GM21723 (cell line): ENCODE data around the gene PPP2R3C.
"Not testable (repeated sequence)": the region's sequence is repeated elsewhere in the genome, so short reads cannot be mapped to it uniquely, and the experiment has no call there.

Experiments
- ATAC-seq: cut with Tn5 transposase; IDR thresholded peaks from one replicate; pipeline ENCODE4 v1.9.1; 2021; ENCODE audit warnings: mild to moderate bottlenecking, moderate library complexity; ENCODE audit not compliant: unreplicated experiment

PPP2R3C gene

DNA sequence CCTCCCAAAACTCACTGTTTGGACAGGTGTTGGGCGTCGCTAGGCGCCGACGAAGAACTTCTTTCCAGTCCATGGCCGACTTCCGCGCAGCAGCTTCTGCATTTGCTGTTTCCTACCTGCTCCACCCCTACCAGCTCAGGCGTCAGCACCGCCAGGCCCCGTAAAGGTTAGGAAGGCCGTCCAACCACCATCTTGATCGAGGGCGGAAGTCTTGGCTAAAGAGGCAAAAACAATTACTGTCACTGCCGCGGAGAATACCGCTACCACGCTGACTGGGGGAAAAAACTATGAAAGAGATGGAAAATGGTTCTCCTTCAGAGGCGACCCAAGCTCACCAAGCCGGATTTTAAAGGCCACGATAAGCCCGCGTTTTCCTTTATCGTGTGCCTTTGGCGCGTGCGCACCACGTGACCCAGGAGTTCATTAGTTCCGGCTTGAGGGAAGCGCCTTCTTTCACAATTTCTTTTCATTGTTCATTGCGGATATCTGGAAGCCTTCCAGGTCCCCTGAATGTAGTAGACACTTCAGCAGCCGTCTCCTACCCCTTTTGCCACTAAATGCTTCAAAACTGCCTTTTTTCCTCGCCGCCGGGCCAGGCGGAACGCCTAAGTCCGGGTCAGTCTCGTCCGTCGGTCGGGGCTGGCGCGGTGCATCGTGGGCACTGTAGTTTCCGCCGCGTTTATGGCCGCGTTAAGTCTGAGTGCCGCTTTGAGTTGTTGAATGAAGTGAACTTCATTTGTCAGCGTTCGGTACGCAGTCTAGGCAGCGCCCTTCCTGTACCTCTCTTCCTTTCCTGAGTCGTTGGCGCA is at the start of gene PPP2R3C, which contains the start of gene PRORP:
PPP2R3C (minus strand) TSS at position 104 of the 809 bp plus-strand sequence; CDS start at position 73, 31 bp downstream.
PRORP (plus strand) TSS at position 666 of the 809 bp plus-strand sequence. CDS start 694 bp downstream, outside the sequence.
- ATAC-seq: peak; percentile 87

DNA sequence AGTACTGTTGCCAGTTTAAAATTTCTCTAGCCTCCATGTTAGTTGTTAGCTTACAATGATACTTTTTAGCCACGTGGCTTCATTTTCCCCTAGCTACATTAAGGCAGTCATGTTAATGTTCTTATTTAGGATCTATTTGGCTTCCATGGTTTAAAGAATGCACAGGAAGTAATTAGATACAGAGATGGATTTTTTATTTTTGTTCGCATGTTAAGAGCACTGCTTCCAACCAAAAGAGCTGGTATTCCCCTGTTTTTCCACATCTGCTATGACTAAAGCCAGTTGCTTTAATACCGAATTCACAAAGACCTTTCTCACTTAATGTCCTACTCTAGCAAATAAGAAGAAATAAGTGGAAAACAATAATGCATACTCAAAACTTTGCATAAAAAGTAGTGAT is 45.7 kb upstream of the PPP2R3C start:
- ATAC-seq: no peak

DNA sequence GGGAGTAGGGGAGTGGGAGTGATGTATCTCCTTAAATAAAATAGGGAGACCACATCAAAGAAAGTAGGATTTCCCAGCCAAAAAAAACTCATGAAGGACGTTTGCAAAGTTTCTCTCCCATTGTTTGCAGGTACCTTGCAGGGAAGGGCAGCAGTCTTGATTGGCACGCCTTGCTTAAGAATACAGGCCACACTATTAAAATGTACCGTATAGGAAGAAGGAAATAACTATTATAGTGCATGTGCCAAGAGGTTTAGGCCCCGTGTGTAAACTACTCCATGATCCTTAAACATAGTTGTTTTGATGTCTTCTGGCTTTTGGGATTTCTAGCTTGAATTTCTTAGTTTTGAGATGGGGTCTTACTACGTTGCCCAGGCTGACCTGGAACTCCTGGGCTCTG is 43.1 kb upstream of the PPP2R3C start:
- ATAC-seq: no peak

DNA sequence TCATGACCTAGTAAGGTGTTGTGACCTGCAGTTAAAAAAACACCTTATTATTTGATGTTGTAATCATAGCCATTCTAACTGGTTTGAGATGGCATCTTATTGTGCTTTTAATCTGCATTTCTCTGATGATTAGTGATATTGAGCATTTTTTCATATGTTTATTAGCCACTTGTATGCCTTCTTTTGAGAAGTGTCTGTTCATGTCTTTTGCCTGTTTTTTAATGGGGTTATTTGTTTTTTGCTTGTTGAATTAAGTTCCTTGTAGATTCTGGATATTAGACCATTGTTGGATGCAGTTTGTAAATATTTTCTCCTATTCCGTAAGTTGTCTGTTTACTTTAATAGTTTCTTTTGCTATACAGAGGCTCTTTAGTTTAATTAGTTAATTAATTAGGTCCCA is 41.6 kb upstream of the PPP2R3C start:
- no peak for ATAC-seq

DNA sequence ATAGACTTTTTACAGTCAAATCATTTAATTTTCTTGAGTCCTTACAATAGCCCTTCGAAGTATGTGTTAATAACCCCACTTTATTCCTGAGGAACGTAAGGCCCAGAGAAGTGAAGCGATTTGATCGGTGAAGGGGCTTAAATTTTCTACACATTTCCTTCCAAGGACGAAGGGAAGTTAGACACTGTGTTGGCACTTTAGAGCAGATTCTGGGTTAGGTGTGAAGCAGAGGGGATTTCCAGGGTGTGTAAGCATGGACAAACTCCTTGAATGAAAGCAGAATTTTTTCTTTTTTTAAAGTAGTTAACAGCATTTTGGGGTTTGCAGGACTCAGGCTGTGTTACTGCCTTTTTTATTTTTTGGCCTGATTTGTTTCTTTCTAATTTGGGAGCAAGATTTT is 39.4 kb upstream of the PPP2R3C start:
- no peak for ATAC-seq

DNA sequence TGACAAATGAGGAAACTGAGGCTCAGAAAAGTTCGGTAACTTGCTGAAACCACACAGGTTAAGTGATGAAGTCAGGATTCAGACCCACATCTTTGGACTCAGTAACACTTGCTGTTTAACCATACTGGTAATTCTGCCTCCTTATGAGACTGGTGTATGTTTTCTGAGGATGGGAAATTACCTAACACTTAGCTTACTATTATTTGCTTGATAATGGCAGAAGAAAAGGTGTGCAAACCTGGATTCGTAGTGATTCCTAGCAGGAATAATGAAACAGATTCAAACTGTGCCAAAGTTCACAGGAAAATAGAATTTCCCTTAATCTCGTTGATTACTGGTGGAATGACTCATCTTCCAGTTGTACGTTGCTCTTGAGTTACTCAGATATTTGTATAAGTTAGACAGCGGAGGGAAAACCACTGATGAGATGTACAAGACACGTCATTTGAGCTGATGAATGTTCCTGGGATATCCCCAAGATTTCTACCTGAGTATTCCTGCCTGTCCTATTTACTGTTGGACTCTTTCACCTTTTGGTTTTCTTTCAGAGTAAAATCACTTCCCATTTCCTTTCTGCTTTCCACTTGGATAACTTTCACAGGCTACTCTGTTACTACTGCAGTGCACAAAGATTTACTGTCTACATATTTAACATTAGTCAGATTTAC is 38.1 kb upstream of the PPP2R3C start:
- ATAC-seq: no peak

DNA sequence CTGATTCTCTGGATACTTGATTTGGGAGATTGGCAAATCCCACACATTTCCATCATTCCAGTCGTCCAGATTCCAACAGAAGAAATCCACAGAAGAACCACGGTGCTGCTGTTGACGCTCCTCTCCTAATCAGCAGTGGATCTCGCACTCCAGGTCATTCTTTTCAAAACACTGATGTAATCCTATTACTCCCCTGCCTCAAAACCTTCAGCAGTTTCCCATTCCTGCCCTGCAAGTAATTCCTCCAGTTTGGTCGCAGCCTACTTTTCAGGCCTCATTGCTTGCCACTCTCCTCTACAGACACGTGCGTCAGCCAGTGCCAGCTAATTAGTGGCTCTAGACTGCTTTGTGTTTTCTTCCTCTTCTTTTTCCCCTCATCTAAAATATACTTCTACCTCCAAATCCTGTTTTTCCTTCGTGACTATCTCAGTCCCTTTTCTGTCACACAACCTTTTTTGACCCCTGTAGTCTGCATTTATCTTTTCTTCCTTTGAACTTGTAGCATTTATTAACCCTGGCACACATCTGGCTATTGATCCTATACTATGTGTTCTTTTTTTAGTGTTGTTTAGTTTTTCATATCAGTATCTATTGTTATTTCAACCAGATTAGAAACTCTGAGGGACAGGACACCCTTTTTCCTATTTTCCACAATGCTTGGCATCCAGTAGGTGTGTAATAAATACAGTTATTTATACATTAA is 37.3 kb upstream of the PPP2R3C start:
- ATAC-seq: no peak

DNA sequence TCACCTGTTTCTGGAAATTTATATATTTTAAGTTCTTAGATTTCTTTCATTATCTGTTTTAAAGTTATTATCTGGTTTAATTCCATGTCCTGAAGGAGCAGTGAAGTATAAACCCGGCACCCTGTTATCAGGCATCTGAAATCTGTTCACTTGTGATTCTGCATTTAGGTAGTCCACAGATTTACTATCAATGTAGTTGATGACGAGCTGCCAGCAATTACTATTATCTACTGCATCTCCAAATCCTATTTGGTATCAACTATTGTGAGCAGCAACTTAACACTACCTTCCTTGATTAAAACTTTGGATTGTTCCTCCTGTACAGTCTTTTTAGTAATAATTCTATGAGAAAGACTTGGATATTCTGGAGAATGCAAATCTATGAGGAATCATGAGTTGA is 36.7 kb upstream of the PPP2R3C start:
- no peak for ATAC-seq

DNA sequence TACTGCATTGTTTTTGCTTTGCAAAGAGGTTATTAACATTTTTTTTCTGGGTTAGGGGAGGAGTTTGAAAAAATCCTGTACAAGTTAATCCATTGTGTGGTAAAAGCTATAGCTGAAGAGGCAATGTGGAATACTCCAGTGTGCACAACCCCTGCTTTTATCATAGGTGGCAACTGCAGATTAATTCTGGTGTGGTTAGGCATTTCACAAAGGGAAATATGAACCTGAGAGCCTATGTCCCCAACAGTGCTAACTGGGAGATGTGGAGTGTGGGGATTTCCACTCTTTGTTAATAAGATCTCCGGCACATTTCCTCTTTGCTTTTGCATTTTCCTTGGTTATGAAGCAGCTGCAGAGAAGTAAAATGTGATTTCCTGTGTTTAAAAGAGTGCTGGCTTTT is 34.2 kb upstream of the PPP2R3C start:
- no peak for ATAC-seq

DNA sequence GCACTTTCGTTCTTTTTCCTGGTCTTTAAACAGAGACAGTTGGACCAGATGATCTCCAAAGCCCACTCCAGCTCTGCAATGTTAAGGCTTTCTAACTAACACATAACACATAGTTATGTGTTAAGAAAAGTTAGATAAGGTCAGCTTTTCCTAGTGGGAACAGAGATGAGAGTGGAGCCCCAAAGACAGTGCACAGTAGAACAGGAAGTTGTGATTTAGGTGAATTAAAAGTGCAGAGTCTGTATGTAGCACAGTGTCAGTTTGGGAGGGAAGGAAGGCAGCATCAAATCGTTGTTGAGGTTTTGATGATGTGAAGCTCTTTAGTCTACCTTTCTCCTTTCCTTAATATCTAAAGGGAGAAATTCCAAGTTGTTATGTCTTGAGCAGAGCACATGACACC is 32.2 kb upstream of the PPP2R3C start:
- ATAC-seq: no peak

DNA sequence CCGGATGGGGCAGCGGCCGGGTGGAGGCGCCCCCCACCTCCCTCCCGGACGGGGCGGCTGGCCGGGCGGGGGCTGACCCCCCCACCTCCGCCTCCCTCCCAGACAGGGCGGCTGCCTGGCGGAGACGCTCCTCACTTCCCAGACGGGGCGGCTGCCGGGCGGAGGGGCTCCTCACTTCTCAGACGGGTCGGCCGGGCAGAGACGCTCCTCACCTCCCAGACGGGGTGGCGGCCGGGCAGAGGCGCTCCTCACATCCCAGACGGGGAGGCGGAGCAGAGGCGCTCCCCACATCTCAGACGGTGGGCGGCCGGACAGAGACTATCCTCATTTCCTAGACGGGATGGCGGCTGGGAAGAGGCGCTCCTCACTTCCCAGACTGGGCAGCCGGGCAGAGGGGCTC is 30.7 kb upstream of the PPP2R3C start:
- ATAC-seq: not testable (repeated sequence)

DNA sequence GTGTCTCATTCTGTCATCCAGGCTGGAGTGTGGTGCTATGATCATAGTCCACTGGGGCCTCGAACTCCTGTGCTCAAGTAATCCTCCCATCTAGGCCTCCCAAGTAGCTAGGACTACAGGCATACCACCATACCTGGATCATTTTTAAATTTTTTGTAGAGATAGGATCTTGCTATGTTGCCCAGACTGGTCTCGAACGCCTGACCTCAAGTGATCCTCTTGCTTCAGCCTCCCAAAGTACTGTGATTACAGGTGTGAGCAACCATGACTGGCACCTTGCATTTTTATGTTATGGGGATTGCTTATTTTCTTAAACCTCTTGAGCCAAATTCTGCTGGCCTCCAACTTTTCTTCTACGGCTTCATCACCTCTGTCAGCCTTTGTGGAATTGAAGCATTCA is 27.4 kb upstream of the PPP2R3C start:
- no peak for ATAC-seq

DNA sequence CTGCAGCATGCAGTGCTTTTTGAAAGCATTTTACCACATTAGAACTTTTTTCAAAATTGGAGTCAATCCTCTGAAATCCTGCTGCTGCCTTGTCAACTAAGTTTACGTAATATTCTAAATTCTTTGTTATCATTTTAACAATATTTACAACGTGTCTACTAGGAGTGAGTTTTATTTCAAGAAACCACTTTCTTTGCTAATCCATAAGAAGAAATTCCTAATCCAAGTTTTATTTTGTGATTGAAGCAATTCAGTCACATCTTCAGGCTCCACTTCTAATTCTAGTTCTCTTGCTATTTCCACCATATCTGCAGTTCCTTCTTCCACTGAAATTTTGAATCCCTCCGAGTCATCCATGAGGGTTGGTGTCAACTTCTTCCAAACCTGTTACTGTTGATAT is 25.9 kb upstream of the PPP2R3C start:
- ATAC-seq: no peak

DNA sequence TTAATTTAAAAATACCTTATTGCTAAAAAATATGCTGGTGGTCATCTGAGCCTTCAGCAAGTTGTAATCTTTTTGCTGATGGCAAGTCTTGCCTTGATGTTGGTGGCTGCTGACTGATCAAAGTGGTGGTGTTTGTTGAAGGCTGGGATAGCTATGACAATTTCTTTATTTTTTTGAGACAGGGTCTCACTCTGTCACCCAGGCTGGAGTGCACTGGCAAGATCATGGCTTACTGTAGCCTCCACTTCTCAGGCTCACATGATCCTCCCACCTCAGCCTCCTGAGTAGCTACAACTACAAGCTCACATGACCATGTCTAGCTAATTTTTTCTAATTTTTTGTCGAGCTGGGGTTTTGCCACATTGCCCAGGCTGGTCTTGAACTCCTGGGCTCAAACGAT is 25.4 kb upstream of the PPP2R3C start:
- no peak for ATAC-seq

DNA sequence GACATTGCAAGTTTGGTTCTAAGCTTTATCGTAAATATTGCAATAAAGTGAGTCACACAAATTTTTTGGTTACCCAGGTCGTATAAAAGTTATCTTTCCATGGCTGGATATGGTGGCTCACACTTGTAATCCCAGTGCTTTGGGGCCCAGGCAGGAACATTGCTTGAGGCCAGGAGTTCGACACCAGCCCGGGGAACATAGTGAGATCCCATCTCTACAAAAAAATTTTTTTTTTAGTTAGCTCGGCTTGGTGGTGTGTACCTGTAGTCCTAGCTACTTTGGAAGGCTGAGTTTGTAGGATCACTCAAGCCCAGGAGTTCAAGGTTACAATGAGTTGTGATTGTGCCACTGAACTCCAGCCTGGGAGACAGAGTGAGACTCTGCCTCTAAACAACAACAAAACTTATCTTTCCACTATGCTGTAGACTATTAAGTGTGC is 24.9 kb upstream of the PPP2R3C start:
- ATAC-seq: no peak

DNA sequence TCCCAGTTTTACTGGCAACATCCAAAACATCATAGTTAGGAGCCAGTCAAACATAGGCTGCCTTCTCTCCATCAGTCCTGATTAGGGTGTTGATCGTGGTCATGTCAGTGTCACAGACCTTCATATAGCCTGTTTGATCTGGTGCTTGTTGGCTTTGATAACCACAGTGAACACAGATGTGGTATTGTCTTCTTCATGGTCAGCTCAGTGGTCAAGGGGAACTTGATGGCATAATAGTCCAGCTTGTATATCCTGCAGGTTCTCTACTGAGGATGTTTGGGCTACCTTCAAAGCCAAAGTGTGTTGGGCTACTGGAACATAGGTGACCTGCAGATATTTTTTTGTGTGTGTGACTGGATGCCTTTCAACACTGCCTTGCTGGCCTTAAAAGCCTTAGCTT is 22.2 kb upstream of the PPP2R3C start:
- no peak for ATAC-seq

DNA sequence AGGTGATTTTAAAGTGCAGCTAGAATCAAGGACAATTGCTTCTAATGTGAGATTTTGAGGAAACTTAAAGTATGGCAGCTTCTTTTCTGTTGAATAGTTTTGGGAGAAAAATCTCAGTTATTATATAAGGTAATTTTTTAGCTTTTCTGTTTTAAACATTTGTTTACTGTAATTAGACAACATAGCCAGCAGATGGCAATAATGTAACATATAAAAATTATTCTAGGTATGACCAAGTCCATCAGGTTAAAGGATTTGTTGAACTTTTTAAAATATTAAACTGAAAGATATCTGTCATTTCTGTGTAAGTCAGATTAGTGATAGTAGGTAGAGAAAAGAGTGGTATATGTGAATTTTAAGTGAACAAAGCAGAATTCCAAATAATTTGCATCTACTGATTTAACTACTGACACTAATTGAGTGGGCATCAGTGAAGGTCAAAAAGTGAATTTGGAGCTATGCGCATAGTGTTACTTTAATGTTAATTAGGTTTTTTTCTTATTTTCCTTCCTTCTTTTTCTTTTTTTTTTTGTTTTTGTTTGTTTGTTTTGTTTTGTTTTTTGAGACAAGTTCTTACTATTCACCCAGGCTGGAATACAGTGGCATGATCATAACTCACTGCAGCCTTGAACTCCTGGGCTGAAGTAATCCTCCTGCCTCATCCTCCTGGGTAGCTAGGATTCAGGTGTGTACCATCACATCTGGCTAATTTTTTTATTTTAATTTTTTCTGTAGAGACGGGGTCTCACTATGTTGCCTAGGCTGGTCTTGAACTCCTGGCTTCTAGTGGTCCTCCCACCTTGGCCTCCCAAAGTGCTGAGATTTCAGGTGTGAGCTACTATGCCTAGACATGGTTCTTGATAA is 19.2 kb upstream of the PPP2R3C start:
- no peak for ATAC-seq

DNA sequence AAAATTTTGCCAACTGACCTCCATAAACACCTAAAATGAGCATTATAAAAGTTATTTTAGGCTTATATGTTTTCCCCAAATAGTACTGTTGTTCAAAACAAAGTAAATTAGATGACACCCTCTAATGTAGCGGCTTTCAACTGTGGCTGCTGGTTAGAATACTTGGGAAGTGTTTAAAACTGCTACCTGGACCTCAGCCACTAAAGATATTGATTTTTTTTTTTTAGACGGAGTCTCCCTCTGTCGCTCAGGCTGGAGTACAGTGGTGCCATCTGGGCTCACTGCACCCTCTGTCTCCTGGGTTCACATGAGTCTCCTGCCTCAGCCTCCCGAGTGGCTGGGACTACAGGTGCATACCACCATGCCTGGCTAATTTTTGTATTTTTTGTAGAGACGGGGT is 16.8 kb upstream of the PPP2R3C start:
- no peak for ATAC-seq

DNA sequence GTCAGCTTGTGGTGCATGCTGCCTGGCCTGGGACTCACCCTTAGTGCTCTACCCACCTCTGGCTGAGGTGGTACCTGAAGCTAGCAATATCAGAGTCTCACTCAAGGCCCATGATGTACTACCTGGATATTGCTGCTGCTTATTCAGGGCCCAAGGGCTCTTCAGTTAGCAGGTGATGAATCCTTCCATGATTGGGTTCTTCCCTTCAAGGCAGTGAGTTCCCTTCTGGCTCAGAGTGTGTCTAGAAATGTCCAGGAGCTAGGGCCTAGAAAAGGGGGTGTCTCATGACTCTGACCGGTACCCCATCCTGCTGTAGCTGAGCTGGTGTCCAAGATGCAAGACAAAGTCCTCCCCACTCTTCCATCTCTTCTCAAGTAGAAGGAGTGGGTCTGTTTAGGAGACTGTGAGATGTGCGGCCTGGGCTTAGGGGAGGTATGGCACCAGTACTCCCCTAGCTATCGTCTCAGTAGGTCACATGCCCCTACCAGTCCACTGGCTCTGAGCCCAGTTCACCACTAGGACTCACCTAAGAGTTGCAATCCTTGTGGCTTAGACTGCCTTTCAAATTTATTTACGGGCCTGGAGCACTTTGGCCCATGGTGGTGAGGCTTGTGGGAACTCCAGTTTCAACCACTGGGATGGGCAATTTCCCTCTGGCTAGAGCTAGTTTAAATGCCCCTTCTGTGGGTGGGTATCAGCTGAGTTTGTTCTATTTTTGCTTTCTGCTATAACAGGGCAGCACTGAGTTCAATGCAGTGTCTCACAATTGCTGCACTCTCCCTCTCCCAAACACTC is 12.7 kb upstream of the PPP2R3C start:
- no peak for ATAC-seq
